HPDE6-E6E7 (cell line): ENCODE data around the gene EPHA4.

Experiments used
- DNase-seq: peaks from one replicate; pipeline ENCODE4 v3.0.0; 2011; ENCODE audit warnings: missing footprints; ENCODE audit errors: extremely low spot score

Gene EPHA4

GRCh38 chr2:221397187-221397586 lies 174.9 kb downstream of the EPHA4 start:
- no peak for DNase-seq

- DNase-seq = no peak
Measured at GRCh38 chr2:221392228-221392881, 179.7 kb downstream of the EPHA4 start.

DNA sequence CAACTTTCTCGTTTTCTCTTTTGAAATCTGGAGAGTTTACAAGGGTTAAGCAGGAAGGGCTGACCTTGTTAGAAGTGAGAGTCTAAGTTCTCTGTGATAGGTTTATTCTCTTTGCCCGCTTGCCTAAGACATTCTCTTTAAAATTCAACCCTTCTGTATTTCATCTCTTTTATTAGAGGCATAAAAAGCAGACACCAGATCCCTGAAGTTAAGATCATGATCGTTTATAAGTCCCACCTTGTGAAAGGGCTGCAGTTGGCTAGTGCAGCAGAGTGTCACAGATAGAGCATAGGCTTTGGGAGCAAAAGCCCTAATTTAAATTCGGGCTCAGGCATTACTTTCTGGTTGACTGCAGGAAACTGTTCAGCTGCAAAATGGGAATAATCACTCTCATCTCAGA lies 181.2 kb downstream of the EPHA4 start:
- DNase-seq = no peak

DNA sequence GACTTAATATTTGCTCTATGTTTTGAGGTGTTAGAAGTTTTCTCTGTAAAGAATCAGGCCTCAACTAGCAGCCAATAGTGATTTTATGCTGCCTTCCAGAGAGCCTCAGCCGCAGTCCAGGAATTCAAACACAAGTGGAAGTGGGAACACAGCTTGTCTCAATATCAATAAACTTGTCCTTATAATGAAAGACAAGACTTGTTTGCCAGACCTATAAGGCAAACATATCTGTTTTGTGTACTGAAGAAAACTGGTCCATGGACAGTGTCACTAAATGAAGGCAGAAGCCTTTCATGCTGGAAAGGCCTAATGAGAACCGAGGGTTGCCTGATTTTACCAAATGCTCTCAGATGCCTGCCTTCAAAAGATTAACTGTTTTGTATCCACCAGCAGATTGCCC lies 182.2 kb downstream of the EPHA4 start:
- no peak for DNase-seq

DNA sequence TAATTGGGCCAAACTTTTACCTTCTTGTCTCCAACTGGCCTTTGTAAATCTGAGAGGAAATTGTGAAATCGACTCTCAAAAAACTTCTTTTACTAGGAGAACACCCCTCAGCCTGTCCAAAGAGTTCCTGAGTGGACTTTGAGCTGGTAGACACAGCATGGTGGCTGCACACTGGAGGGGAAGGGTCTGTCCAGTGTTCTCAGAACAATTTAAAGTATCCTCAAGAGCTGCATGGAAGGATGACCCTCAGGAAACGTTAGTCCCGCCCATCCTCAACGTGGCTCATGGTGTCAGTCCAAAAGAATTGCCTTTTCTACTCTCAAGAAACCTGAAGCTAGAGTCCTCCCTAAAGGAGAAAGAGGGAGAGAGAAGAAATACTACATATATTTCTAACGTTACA lies 182.7 kb downstream of the EPHA4 start:
- no peak for DNase-seq

GRCh38 chr2:221388891-221389290 lies 183.2 kb downstream of the EPHA4 start:
- no peak for DNase-seq

- no peak for DNase-seq
Measured at GRCh38 chr2:221385716-221386115, 186.4 kb downstream of the EPHA4 start.

DNA sequence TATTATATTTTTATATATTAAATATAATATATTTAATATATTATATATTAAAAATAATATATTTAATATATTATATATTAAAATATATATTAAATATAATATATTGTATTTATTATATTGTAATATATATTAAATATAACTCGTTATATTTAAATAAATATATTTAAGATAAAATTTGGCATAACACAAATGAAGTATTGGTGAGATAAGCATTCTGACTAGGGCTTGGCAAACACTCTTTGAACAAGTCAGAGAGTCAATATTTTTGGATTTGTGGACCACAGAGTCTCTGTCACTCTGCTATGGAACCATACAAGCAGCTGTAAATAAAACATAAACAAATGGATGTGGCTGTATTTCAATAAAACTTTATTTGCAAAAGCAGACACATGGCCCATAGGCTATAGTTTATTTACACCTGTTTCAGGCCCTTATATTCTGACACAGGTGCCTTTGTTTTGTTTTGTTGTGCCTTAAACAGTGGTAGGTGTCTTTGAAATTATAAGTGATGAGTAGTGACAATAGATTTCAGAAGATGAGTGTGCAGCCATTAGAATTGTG lies 190.1 kb downstream of the EPHA4 start:
- DNase-seq = no peak

DNA sequence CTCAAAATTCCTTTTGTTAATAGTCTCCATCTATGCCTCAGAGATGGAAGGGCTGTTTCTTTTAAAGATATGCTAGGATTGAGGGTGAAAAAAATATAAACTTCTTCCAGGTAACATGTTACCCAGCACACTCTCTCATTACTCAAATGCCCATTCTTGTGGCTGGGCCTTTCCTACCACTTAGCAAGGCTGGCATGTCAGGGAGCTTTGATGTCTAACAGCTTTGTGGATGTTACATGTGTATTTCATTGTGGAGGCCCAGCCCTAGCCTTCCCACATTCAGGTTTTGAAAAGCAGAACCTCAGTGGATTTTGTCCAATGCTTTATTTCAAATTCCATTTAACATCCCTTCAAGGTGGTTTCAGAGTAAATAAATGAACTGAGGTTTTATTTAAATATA lies 191.4 kb downstream of the EPHA4 start:
- DNase-seq = no peak

GRCh38 chr2:221380062-221380461 lies 192.0 kb downstream of the EPHA4 start:
- DNase-seq = no peak

GRCh38 chr2:221377597-221377996 lies 194.5 kb downstream of the EPHA4 start:
- no peak for DNase-seq

GRCh38 chr2:221377066-221377465 lies 195.0 kb downstream of the EPHA4 start:
- DNase-seq = no peak

DNA sequence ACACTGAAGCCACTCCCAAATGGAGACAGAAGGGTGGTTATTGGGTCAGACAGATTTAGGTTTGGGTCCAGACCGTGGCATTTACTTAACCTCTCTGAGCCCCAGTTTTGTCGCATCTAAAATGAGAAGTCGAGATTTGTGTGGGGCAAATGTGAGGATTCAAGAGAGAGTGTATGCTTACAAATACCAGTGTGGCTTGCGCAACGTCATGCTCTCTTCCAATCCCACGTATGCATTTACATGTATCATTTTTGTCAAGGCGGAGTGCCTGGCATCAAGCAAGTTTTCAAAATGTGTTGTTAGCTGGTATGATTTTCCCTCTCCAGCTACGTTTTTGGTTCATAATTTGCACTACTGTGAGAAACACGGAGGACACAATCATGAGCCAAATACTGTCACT lies 197.9 kb downstream of the EPHA4 start:
- no peak for DNase-seq

GRCh38 chr2:221372907-221373306 lies 199.2 kb downstream of the EPHA4 start:
- no peak for DNase-seq

DNA sequence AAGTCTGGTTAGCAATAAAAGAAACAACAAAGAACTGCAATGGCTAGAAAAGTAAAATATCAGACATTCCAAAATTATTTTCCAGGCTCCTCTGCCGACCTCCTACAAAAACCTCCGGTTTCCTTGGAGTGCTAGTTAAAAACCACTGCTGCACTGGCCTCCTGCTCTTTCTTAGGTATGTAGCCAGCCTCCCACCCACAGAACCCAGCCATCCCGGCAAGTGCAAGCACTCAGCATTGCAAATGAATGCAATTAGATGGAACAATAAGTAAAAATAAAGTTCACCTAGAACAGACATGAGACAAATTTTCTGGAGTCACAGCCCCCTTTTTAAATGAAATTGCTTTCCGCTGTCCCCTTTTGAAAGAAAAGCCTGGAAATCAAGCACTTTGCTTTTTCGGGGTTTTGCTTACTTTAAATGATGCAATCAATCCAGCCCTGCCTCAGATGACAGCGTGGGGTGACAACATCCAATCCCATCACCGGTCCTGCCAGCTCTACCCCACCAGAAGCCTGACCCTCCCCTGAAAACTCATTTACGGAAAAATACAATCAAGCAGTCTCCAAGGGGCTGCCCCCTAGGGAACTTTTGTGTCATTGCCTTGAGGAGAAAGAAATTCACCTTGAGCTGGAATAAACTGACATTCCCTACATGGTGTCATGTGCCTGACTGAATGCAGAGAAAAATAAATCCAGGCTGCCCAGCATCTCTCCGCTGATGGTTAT lies 199.8 kb downstream of the EPHA4 start:
- DNase-seq = no peak

DNA sequence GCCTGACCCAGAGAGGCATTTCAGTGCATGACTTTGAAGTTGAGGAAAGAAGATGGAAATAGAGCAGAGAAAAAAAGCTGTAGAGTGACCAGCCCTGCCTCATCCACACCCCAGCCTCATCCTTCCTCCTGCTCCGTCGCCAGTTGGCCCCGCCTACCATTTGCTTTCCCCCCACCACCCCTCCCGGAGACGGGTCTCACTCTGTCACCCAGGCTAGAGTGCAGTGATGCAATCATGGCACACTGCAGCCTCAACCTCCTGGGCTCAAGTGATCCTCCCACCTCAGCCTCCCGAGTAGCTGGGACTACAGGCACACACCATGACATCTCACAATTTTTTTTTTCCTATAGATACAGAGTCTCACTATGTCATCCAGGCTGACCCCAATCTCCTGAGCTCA lies 200.8 kb downstream of the EPHA4 start:
- DNase-seq = no peak

- no peak for DNase-seq
Measured at GRCh38 chr2:221370857-221371211, 201.3 kb downstream of the EPHA4 start.

DNA sequence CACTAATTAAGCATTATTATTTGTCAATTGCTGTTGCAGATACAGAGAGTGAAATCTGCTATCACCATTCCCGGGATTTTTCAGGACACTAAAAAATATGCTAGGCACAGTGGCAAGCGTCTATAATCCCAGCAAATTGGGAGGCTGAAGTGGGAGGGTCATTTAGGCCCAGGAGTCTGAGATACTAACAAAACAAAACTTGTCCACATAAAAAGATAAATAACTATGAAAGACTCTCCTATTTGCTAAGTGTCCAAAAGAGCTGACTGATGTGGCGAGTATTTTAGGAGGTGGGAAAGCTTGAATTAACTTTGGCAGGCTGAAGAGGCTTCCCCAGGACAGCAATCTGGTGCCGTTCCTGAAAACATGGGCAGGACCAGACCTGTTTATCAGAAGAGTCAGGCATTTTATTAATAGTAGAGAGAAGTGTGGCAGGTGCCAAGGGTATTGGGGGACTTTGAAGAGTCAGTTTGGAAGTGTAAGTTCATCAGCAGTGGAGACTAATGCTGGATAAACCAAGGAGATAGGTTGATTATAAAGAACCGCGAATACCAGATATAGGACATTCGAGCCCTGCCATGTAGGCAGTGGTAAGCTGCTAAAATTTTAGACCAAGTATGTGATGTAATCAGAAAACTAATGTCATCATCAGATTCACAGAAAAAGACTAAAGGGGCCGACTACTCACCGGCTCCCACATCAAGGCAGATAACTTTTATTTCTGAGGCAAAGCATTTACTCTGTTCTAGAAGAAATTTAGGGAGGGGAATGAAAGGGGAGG lies 201.8 kb downstream of the EPHA4 start:
- DNase-seq = no peak
